Stimulated activated CD4-positive, alpha-beta T cell treated with anti-CD3 and anti-CD28 coated beads, TNF-alpha, amount 100 ng/mL, for 1 hour (primary cell): ENCODE results near the gene SIM2.

Experiments used
- DNase-seq, 3 donors: peaks; one replicate each; pipeline ENCODE4 v3.0.0-alpha.2; 2020; ENCODE audit warnings: low read depth in 3 of 3, low spot score in 1 of 3

SIM2 gene

GRCh38 chr21:36700295-36700970 lies 1.5 kb downstream of the SIM2 start:
- DNase-seq, result no peak

GRCh38 chr21:36700971-36701755 lies 2.2 kb downstream of the SIM2 start:
- DNase-seq, result no peak

- DNase-seq, result no peak
Measured at GRCh38 chr21:36701756-36702621, 3.1 kb downstream of the SIM2 start.

- DNase-seq, result no peak
Measured at GRCh38 chr21:36702622-36702968, 3.7 kb downstream of the SIM2 start.

- DNase-seq, result no peak
Measured at GRCh38 chr21:36703123-36703522, 4.2 kb downstream of the SIM2 start.

- DNase-seq, result no peak
Measured at GRCh38 chr21:36703626-36704280, 4.8 kb downstream of the SIM2 start.

GRCh38 chr21:36704281-36704957 lies 5.5 kb downstream of the SIM2 start:
- no peak for DNase-seq

GRCh38 chr21:36704958-36705678 lies 6.2 kb downstream of the SIM2 start:
- DNase-seq, result no peak

GRCh38 chr21:36705679-36706481 lies 7.0 kb downstream of the SIM2 start:
- no peak for DNase-seq

- no peak for DNase-seq
Measured at GRCh38 chr21:36706482-36706852, 7.6 kb downstream of the SIM2 start.

- no peak for DNase-seq
Measured at GRCh38 chr21:36706951-36707762, 8.2 kb downstream of the SIM2 start.

GRCh38 chr21:36707763-36708285 lies 8.9 kb downstream of the SIM2 start:
- DNase-seq, result no peak

- DNase-seq, result no peak
Measured at GRCh38 chr21:36708286-36709029, 9.5 kb downstream of the SIM2 start.

GRCh38 chr21:36709030-36709867 lies 10.3 kb downstream of the SIM2 start:
- no peak for DNase-seq

- DNase-seq, result no peak
Measured at GRCh38 chr21:36709868-36710728, 11.2 kb downstream of the SIM2 start.

GRCh38 chr21:36710729-36711048 lies 11.8 kb downstream of the SIM2 start:
- DNase-seq, result no peak
